Epidermal melanocyte (primary cell): Measurements from ENCODE around the gene KPNB1.

Experiments
- DNase-seq: peaks from one replicate; pipeline ENCODE4 v3.0.0; 2011; ENCODE audit warnings: low spot score; ENCODE audit not compliant: insufficient read length

KPNB1 gene

GRCh38 chr17:47728214-47728877 is 78.6 kb downstream of the KPNB1 start:
- no peak for DNase-seq

DNA sequence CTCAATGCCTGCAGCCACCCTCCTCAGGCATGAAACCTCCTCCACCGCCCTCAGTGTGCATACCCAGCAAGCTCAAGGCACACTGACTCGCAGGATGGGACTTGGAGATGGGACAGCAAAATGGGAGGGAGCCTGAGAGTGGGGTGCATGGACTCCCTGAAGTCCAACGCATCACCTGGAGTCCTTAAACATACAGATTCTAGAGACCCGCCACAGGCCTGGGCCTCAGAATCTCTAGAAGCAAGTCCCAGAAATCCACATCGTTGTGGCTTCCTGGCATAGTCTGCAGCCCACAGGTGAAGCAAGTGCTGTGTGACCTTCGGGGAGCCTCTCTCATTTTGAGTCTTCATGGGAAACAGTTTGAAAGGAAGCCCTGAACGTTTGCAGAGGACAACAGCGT is 79.8 kb downstream of the KPNB1 start:
- DNase-seq: no peak

DNA sequence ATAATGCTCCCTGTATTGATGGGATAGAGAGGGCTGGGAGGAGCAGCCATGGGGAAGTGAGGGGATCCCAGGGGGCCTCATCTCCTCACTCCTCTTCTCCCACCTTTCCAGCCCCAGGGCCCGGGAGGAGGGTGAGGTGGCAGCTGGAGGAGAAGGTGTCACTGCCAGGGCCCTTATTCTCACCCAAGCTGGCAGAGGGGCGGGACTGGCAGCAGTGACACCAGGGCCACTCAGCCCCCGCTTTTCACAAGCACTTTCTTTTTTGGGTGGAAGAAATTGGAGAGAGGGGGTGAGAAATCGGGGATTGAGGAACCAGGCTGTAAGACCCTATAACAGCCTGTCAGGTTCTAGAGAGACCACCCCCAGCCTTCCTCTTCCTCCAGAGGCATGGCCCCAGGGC is 81.0 kb downstream of the KPNB1 start:
- DNase-seq: no peak

DNA sequence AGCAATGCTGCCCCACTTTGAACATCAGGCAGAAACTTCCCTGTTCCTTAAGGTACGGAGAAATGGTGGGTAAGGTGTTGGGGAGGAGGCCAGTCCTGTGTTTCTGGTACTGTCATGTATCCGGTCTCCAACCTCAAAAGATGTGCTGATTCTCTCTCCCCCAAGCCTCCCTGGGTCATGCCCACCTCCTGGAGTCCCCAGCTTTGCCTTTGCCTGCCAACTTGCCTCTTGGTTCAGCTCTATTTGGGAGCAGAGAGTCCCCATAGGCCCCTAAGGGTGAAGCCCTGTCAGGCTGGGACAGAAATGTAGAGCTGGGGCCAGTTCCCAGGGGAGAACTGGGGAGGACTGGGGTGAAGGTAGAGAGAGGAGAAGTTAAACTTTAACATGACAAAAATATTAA is 81.7 kb downstream of the KPNB1 start:
- no peak for DNase-seq

DNA sequence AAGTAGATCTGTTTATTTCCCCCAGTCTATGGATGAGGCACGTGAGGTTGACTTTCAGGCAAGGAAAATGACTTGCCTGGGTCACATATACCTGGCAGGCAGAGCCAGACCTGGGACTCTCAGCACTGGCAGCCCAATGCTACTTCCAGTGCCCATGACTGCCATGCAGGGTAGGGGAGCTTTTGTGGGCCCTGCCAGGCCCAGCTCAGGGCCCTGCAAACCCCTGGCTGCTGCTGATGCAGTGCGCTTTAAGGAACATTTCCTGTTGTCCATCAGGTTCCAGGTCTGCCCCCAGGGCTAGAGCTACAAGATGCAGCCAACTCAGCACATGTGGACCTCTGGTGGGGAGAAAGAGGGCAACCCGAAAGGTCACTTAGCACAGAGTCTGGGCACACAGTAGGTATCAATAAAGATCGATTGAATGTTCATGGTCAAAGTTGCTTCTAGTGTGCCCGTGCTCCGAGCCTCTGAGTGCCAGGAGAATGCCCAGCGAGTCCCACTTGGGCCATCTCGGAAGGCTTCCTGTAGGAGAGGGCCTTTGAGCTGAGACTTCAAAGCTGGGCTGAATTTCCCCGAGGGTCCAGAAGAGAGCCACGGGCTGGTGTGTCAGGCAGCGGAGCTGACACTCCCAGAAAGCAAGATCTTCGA is 82.8 kb downstream of the KPNB1 start:
- DNase-seq: no peak

- no peak for DNase-seq
Measured at GRCh38 chr17:47733047-47733673, 83.4 kb downstream of the KPNB1 start, which contains the start of gene TBX21. TSS of gene TBX21 (plus strand) at chr17:47733236. CDS start at chr17:47733455, 219 bp downstream.

DNA sequence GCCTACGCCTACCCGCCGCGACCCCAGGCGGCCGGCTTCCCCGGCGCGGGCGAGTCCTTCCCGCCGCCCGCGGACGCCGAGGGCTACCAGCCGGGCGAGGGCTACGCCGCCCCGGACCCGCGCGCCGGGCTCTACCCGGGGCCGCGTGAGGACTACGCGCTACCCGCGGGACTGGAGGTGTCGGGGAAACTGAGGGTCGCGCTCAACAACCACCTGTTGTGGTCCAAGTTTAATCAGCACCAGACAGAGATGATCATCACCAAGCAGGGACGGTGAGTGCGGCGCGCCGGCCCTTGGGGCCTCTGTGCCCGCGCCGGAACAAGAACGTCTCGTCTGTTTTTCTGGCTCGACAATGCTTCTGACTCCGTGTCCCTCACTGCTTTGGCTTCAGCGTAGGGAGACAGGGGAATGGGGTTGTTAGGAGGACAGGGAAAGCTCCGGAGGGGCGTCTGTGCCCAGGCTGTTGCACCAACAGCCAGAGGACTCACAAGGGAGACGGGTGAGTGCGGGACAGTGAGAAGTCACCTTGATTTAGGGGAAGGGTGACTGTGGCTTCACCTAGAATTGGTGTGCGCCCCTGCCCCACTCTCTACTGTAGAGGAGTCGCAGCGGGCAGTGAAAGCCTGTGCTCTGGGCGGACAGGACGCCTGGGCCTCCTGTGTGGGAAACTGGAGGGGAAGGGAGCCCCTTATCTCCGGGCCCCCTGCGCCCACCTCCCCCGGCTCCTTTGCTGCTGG is 84.1 kb downstream of the KPNB1 start:
- no peak for DNase-seq

DNA sequence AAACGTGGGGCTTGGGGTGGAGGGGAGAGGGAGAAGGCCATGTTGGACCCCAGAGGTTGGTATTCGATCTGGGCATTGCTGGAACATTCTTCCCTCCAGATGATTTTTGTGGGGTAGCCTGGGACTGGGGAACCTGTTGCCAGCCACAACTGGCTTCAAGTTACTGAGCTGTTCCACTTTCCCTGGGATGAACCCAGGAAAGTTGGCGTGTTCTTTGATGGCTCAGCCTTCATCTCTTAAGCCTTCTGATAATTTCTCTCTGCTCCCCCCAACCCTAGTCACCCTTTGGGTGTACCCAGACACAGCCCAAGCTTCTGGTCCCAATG is 85.4 kb downstream of the KPNB1 start:
- no peak for DNase-seq
